GM10847 (cell line): ENCODE results near the gene TPSAB1.

Experiments used
- POLR2A ChIP-seq: IDR thresholded peaks from 2 replicates; pipeline ENCODE4 v1.6.1; 2011; ENCODE audit not compliant: insufficient read length; ENCODE audit errors: extremely low read depth

Gene TPSAB1

DNA sequence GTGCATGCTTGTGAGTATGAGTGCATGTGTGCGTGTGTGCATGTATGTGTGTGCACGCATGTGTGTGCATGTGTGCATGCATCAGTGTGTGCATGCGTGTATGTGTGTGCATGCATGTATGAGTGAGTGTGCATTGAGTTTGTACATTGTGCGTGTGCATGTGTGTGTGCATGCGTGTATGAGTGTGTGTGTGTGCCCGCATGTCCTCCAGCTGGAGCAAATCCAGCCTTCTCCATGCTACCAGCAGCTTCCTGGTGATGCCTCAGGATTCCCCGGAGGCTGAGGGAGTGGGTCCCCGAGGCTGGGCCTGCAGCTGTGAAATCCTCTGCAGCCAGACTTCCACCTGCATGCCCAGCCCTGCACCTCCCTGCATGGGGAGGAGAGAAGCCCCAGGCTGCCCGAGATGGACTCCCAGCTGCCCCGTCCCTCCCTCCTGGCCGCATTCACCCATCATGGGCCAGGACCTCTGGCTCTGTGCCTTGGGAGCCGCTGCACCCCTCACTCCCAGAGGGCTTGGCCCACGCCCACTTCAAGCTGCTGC lies 24.7 kb downstream of the TPSAB1 start:
- TF ChIP-seq POLR2A: no peak

DNA sequence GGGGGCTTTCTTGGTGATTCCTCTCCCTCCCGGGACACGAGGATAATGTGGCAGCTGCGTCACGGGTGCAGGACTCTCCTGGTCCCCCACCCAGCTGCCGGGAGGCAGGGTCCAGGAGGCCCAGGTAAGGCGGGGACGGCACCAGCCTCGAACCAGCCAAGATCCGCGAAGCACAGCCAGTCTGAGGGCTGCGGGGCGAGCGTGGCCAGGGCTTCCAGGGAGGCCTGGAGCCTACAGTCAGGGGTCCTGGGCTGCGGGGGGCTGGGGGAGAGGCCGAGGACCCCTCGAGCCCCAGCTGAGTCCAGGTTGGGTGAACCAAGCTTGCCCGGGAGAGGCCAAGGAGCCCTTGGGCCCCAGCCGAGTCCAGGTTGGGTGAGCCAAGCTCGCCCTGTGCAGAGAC lies 25.3 kb downstream of the TPSAB1 start:
- TF ChIP-seq POLR2A: no peak

DNA sequence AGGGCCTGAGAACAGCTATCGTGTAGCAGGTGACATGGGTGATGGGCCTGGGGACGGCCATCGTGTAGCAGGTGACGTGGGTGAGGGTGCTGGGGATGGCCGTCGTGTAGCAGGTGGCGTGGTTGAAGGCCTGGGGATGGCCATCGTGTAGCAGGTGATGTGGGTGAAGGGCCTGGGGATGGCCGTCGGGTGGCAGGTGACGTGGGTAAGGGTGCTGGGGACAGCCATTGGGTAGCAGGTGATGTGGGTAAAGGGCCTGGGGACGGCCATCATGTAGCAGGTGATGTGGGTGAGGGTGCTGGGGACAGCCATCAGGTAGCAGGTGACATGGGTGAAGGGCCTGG lies 30.8 kb downstream of the TPSAB1 start:
- TF ChIP-seq POLR2A: no peak

DNA sequence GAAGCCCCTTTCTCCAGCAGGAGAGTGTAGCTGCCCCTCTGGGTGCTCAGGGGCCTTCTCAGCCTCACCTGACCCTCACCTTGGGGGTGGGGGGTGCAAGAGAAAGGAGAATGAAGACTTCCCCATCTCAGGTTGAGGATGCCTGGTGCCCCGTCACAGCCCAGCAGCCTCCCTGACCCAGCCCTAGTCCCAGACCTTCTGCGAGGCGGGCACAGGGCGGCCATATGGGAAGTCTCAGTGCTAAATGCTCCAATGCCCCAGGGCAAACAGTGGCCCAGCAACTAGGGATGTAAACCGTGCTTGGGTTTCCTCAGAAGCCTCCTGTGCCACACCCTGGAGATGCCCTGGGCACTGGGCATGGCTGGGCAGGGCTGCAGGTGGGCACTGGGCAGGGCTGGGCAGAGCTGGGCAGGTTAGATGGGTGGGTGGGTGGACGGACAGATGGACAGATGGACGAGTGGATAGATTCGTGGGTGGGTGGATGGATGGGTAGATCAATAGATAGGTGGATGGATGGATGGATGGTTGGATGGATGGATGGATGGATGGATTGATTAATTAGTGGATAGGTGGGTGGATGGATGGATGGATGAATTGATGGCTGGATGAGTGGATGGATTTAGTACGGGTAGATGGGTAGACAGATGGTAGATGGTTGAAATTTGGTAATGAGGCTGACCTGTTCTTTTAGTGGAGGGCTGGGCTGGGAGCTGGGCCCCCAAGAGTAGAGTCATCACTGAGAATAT lies 32.1 kb downstream of the TPSAB1 start:
- no peak for TF ChIP-seq POLR2A

DNA sequence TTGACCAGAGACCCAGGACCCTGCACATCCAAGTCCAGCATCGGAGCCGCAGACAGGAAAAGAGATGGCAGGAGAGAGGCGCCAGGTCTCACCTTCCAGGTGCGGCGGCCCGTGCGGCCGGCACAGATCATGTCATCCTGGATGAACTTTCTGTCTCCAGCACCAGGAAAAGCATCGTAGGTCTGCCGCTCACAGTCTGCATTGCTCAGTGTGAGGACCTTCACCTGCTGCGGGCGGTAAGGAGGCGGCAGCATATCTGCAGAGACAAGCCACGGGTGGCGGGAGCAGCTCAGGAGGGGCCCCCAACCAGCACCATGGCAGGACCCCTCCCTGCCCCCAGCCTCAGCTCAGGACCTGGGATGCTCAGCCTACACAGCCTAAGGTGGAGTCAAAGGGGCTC lies 33.3 kb downstream of the TPSAB1 start:
- no peak for TF ChIP-seq POLR2A

DNA sequence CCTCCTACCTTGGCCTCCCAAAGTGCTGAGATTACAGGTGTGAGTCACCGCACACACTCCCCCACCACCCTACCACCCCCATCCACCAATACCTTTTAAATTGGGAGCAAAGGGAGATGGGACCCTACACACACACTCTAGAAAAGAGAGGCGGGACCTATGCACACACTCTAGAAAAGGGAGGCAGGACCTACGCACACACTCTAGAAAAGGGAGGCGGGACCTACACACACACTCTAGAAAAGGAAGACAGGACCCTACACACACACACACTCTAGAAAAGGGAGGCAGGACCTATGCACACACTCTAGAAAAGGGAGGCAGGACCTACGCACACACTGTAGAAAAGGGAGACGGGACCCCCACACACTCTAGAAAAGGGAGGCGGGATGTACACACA lies 34.3 kb downstream of the TPSAB1 start:
- TF ChIP-seq POLR2A: no peak

DNA sequence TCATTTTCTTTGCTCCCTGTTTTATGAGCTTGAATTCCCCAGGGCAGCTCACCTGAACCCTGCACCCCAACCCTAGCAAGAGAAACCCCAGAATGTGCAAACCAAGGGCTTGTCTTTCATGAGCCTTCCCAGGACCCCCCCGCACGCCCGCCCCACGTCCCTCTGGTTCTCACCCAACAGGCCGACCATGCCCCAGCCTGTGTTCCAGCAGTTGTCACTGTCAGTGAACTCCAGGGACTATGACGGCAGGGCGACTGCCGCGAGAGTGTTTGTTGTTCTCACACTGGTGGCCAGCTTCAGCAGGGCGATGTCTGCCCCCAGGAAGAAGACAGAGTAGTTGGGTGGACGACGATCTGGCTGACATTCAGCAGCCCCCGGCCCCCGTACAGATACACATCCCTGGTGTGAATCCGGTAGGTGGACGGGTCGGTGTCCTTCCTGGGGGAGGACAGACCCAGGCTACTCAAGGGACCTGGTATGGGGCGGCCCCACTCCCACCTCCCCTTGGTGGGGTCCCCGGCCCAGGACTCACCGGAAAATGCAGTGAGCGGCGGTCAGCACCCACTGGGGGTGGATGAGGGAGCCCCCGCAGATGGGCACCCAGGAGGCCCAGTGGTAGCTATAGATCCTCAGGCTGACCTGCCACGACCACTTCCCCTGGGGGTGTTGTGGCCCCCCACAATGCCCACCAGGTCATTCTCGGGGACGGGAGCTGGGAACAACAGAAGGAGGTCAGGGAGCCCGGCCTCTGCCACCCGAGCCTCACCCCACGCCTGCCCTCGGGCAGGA lies 35.5 kb downstream of the TPSAB1 start:
- no peak for TF ChIP-seq POLR2A

DNA sequence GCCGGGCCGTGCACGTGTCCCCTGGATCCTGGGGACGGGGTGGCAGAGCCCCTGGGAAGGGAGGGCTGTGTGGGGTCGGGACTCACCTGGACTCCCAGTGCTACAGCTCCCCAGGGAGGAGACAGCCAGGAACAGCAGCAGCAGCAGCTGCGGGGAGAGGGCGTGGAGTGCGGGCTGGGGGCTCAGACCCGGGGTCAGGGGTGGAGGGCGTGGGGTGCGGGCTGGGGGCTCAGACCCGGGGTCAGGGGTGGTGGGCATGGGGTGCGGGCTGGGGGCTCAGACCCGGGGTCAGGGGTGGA lies 36.0 kb downstream of the TPSAB1 start:
- no peak for TF ChIP-seq POLR2A

DNA sequence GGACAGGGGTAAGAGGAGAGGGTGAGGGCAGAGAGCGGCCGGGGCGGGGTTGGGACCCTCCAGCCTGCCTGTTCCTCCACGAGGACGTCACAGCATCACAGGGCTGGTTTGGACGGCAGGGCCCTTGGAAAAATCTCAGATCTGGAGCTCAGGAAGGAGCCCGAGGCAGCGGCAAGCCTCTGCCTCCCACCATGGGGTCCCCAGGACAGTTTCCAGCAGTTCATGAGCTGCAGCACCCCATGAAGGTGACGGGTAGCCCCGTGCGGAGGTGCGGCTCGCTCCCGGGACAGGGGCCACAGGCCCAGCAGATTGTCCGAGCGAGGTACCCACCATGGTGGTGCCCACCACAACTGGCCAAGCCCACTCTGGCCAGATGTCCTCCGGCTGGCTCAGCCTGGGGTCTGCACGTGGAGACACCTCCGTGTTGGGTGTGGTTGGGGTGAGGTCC lies 36.7 kb downstream of the TPSAB1 start:
- no peak for TF ChIP-seq POLR2A

DNA sequence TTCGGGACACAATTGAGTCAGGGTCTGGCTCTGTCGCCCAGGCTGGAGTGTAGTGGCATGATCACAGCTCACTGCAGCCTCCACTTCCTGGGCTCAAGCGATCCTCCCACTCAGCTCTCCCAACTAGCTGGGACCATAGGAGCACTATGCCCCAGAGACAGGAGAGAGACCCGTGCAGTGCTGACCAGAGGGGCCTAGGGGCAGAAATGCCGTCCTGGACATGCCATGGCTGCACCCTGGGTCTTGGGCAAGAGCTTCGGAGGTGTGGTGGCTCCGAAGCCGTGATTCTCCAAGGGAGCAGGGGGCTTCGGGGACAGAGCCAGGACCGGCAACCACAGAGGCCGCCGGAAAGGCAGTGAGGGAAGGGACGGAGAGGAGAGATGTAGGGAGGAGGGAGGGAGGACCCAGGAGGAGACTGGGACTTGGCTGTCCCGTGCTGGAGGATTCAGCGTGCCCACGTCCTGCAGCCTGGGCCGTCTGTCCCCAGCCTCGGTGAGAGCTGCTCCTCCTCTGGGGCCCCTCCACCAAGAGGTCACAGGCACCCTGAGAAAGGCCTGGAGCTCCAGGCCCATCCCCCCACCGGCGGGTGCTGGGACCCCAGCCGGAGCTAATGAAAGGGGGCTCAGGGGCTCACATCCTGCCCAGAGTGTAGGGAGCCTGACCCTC lies 37.2 kb downstream of the TPSAB1 start:
- TF ChIP-seq POLR2A: no peak

DNA sequence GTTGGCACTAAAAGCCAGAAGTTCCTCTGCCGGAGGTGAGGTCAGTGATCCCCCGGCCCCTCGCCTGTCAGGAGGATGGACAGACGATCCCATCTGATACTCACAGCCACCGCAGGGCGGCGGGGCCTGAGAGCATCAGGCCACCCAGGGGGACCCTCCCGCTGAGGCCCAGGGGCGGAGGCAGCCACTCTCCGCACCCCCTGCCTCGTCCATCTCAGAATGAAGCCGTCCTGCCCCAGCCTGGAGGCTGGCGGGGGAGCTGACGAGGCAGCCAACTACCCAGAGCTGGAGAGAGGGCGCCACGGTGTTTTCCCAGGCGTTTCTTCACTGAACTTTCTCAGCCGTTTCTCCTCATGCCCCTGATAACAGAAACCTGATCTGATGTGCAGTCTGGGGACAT lies 38.0 kb downstream of the TPSAB1 start:
- TF ChIP-seq POLR2A: no peak

DNA sequence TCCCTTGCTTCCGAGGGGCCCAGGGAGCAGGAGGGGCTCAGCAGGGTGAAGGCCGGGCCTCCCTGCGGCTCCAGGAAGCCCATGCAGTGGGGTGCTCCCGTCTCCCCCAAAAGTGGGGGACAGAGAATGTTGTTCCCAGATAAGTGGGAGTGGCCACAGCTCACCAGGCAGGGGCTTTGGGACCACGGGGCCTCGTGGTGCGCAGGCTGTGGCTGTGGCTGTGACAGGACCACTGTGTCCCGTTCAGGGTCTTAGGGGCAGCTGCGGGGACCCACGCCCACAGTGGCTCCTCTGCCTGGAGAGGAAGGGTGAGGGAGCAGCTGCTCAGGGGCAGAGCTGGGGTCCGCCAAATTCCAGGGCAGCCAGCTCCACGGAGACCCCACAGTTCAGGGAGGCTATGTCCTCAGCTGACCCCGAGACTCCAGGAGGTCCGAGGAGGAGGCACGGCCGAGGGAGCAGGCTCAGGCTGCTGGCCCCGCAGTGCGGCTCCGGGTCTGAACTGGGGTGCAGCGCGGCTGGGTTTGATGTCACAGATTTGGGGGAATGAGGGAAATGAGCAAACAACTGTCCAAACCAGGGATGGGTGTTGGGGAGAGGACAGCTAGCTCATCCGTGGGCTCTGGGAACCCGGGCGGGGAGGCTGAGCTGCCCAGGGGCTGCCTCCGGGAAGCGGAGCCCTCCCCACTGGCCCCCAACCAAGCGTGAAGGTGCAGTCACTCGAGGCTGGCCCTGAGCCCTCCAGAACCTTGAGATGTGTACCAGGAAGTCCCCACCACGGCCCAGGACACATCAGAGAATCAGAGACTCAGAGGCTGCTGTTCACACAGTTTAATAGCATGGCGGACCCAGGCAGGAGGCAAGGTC lies 38.8 kb downstream of the TPSAB1 start:
- no peak for TF ChIP-seq POLR2A

DNA sequence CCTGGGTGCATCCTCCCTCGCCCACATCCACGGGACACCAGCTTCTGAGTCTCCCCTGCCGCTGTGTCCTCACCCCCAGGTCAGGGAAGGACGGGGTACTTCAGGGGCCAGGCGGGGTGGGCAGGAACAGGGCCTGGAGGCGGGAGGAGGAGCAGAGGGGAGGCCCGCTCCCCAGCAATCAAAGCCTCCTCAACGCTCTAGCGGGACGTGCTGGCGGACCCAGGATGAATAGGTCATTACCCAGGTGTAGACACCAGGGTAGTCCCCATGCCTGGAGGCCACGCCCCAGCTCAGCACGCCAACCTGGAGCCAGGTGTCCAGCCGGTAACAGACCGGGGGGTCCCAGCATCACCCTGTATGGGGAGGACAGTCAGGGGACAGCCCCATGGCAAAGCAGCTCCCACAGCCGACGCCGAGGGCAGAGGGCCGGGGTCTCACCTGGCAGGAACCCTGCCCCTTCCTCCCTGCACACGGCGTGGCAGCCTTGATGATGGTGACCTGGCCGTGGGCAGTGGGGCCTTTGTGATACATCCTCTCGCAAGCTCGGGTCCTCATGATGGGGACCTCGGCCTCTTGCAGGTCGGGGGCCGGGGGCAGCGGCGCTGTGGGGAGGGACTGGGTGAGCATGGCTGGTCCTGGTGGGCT lies 39.6 kb downstream of the TPSAB1 start:
- no peak for TF ChIP-seq POLR2A

DNA sequence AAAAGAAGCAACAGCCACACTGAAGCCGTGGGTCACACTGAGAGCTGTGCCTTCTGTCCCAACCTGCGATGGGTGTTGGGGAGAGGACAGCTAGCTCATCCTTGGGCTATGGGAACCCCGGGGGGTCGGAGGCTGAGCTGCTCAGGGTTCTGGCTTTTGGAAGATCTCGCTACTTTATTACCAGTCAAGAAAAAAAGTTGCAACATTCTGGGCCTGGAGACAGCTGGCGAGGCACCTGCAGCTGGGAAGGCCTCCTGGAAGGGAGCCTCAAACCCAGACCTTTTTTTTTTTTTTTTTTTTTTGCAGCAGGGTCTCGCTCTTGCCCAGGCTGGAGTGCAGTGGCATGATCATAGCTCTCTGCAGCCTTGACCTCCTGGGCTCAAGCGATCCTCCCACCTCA lies 40.3 kb downstream of the TPSAB1 start:
- no peak for TF ChIP-seq POLR2A

DNA sequence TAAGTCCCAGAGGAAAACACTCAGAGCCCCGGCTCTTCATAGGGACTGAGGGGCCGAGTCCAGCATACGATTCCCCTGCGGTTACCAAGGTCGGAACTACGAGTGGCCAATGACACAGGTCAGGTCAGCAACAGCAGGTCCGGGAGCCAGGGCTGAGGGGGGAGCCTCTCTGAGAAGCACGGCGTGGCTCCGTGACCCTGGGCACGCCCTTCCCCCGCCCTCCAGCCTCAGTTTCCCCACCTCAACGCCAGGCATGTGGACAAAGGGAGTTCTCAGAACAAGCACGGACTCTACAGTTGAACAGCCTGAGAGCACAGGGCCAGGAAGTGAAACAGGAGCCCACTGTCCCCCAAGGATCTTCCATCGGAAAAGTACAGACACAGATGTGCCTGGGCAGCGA lies 41.0 kb downstream of the TPSAB1 start:
- no peak for TF ChIP-seq POLR2A

DNA sequence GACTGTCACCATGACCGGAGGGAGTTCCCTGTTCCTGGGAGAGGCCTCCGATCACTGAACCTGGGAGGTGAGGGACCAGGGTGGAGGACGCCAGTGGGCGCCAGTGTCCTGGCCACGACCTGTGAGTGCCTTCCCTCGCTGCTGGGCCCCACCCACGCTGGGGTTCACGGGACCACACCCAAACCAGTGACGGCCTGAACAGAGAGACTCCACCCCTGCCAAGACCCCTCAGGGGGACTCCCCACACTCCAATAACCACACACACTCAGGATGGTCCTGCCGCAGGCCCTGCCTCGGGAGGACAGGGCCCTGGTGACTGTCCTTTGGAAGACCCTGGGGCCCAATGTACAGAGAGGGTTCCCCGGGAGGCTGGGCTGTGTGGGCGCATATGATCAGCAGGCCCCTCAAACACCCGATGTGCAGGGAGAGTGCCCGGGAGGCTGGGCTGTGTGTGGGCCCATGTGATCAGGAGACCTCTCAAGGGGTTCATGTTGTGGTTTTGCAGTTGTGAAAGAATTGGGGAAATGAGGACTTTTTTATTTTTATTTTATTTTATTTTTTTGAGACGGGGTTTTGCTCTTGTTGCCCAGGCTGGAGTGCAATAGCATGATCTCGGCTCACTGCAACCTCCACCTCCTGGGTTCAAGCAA lies 41.9 kb downstream of the TPSAB1 start:
- TF ChIP-seq POLR2A: no peak
